NCI-H187 (cell line): ENCODE data around the gene HIGD2B.
A peak's percentile ranks its signal among the peaks of the same experiment; 100 is the strongest.
"Not testable (repeated sequence)": the region's sequence is repeated elsewhere in the genome, so short reads cannot be mapped to it uniquely, and the experiment has no call there.

Experiments used
- DNase-seq, 2 experiments: peaks; one replicate each; lab custom pipeline; 2025; lab: John Stamatoyannopoulos, UW

Gene HIGD2B, protein sequence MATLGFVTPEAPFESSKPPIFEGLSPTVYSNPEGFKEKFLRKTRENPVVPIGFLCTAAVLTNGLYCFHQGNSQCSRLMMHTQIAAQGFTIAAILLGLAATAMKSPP

GRCh38 chr15:72685925-72686794 is at the start of gene HIGD2B, which contains the start of gene BBS4:
Gene HIGD2B (minus strand): TSS chr15:72686182. CDS start chr15:72676374, 9,808 bp downstream.
Gene BBS4 (plus strand): TSS chr15:72686207. CDS start chr15:72686228, 21 bp downstream.
- DNase-seq, result no peak

DNA sequence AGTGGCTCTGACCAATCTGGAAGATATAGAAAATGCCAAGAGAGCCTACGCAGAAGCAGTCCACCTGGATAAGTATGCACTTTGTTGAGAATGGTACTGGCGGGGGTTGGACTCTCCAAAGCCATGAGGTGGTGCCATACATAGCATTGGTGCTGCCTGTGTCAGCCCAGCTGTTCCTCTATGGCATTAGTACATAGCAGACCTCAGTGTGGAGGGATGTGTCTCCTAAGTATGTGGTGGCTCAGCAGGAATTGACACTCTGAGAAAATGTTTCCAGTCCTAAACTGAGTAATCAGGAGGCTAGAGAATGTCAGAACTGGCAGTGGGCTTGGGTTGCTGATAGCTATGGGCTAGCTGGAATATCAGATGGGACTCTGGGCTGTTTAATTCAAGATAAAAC is 49.1 kb upstream of the HIGD2B start:
- no peak for DNase-seq

- DNase-seq, result no peak
Observed at GRCh38 chr15:72733941-72734738, 48.2 kb upstream of the HIGD2B start.

- no peak for DNase-seq
Observed at GRCh38 chr15:72732516-72732915, 46.5 kb upstream of the HIGD2B start.

DNA sequence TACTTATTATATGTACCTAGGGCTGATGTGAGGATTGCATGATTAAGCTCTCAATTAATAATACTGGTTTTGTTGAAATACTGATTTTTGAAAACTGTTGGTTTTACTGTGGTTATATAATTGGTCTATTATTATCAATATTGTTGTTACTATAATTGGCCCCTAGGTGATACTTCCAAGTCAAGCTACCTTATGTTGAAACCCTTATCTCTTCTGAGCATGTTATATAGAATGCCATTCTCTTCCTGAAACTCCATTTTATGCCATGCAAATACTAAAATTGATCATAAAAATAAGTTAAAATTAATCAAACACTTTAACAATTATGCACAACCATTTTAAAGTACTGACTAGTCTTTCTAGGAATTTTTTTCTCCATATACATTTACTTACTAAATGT is 46.1 kb upstream of the HIGD2B start:
- DNase-seq, result no peak

DNA sequence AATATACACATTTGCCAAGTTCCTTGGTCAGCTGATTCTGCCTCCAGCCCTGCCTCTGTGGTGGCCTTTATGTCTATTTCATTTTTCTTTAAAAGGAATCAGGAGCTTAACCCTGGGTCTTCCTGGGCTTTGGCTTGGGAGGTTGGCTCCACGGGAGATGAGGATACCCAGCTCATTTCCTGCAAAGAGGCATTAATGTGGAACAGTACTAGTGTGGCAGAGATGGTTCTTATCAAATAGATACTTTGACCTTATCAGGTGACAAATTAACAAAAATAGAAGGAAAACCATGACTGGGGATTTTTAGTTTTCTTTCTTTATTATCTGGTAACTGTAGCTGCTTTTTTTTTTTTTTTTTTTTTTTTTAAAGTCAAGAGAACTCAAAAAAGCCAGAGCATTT is 42.8 kb upstream of the HIGD2B start:
- DNase-seq, result no peak

- not testable (repeated sequence) for DNase-seq
Observed at GRCh38 chr15:72728249-72728648, 42.3 kb upstream of the HIGD2B start.

DNA sequence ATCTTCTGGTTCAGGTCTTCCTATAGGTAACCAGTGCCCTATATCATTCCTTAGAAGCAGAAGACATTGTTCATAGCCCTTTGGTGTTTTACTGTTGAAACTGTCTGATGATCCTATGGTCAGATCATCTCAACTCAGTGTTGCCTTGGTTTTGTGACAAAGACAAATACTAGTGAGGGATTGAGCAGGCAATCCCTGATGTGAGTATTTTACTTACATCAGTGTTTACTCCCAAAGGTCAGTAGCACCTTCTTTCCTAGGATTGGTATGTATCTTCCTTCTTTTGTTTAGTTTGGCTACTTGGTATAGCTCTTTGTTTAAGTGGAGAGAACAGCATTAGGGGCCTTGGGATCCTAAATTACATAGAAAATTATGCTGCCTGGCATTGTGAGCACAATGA is 41.2 kb upstream of the HIGD2B start:
- no peak for DNase-seq

- not testable (repeated sequence) for DNase-seq
Observed at GRCh38 chr15:72725851-72726250, 39.9 kb upstream of the HIGD2B start.

DNA sequence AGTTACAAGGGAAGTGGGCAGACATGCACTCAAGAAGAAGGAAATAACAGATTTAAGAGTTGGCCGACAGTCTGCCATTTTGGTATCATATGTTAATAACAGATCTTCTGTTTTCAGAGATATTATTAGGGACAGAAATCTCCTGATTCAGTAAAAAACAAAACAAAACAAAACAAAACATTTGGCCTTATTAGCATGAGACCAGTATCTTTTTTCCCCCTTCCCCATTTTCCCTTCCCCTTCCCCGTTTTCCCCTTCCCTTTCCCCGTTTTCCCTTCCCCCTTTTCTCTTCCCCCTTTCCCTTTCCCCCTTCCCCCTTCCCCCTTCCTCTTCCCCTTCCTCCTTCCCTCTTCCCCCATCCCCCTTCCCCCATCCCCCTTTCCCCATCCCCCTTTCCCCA is 39.5 kb upstream of the HIGD2B start:
- no peak for DNase-seq

DNA sequence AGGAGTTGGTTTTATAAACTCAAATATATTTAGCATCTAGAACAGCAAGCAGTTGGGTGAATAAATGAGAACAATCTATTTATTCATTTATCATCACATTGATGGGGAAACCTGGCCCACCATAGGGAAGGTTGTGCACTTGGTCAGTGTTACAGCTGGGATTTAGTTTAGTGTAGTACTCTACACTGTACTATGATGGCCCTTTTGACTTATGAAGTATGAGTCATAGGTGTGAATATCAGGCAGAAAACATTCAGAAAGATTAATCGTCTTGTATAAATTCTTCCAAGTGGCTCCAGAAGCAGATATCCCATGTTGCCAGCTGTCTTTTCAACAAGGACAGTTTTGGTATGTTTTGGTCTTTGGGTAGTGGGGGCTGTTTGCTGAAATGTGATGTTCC is 38.0 kb upstream of the HIGD2B start:
- no peak for DNase-seq

DNA sequence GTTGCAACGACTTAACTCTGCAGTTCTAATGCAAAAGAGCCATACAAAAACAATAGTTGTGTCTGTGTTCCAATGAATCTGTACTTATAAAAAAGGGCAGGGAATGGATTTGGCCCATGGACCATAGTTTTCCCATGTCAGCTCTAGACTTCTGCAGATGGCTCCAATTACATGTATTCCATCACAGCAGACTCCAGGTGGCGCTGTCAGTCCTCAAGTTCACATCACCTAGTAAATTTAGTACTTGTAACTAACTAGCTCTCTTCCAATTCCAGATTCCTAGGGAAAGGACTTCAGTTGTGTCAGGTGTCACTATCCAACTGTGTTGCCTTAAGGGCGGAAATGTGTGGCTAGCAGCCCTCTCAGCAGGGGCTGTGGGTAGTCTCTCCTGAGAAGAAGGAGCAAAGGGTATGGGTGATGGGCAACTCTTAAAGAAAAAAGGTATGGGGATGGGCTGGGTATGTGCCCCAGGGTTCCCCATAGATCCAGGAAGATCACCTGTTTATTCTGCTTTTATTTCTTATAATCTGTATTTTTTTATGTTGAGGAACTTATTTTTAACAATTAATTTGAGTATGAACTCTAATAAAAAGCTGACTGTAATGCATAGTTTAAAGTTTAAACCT is 36.2 kb upstream of the HIGD2B start:
- peak in 1 of 2 experiments; percentile 15 for DNase-seq

GRCh38 chr15:72708551-72709303 is 22.7 kb upstream of the HIGD2B start:
- DNase-seq, result not testable (repeated sequence)

- no peak for DNase-seq
Observed at GRCh38 chr15:72706266-72706665, 20.3 kb upstream of the HIGD2B start.

DNA sequence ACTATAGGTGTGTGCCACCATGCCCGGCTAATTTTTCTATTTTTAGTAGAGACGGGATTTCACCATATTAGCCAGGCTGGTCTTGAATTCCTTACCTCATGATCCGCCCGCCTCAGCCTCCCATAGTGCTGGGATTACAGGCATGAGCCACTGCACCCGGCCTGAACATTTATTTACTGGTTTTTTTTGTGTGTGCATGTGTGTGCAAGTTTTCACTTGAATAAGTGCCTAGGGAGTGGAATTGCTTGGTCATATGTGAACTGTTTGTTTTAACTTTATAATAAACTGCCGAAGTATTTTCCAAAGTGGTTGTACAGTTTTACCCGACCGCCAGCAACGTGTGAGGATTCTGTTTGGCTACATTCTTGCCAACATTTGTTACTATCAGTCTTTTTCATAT is 14.1 kb upstream of the HIGD2B start:
- DNase-seq, result no peak

DNA sequence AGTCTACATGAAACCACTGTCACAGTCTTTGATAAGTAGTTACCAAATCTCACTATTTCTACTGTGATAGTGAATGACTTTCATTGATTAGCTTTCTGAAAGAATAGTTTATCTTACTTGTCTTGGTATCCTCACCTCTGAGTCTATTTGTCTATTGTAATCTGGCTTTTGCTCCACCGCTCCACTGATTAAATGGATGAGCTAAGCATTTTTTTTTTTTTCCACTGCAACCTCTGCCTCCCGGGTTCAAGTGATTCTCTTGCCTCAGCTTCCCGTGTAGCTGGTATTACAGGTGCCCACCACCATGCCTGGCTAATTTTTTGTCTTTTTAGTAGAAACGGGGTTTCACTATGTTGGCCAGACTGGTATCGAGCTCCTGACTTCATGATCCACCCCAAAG is 13.0 kb upstream of the HIGD2B start:
- no peak for DNase-seq

- DNase-seq, result no peak
Observed at GRCh38 chr15:72690938-72691337, 5.0 kb upstream of the HIGD2B start.

DNA sequence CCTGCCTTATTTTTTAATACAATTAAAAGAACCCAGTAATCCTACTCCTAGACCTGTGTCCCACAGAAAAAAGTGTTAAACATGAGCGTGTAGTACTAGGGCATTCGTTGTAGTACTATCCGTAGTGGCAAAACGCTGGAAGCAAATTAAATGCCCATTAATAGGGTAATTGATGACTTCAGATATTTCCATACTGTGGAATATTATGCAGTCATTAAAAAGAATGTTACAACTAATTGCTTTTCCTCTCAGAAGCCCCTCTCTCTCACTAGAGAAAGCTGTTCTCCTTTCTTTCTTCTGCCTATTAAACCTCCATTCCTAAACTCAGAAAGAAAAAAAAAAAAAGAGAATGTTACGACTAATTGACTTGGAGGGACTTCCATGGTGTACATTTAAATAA is 2.7 kb upstream of the HIGD2B start:
- no peak for DNase-seq

- DNase-seq, result no peak
Observed at GRCh38 chr15:72685301-72685924, 569 bp downstream of the HIGD2B start.

GRCh38 chr15:72682772-72683171 is 3.2 kb downstream of the HIGD2B start:
- DNase-seq, result no peak

DNA sequence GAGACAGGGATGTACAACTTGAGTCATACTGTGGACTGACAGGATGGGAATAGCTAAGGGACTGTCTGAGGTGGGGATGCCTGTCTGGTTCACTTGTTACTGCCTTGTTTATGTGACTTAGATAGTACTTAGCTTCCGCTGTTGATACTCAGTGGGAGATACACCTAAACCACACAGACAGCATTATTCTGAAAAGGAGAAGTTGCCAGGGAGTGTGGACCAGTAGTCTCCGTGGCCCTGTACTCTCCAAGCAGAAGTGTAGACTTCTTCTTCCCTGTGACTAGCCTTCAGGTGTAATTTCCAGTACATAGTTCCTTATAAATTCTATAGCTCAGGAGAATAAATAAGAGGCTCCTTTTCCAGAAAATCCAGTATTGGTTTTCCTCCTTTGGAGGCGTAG is 5.1 kb downstream of the HIGD2B start:
- DNase-seq, result no peak
